HFFc6 (cell line): ENCODE results near the gene THSD7B. TPM values are rescaled to one million over a fixed set of nuclear protein-coding genes. Genes with fewer than 3 reads are reported as not detected.

Experiments
- DNase-seq: peaks from one replicate; pipeline ENCODE4 v3.0.0-alpha.2; 2018
- H3K27ac Mint-ChIP-seq: 2 replicates; pipeline ENCODE4 v1.8.0; 2020; ENCODE audit warnings: mild to moderate bottlenecking, mixed read lengths
- H3K27me3 Mint-ChIP-seq: 2 replicates; pipeline ENCODE4 v1.8.0; 2021; ENCODE audit warnings: mild to moderate bottlenecking, moderate library complexity, mixed read lengths; ENCODE audit not compliant: insufficient read depth
- H3K36me3 Mint-ChIP-seq: 2 replicates; pipeline ENCODE4 v1.8.0; 2021; ENCODE audit warnings: low read depth, mixed read lengths
- H3K4me1 Mint-ChIP-seq: 2 replicates; pipeline ENCODE4 v1.8.0; 2020; ENCODE audit warnings: low read depth, mixed read lengths
- H3K4me3 Mint-ChIP-seq: 2 replicates; pipeline ENCODE4 v1.8.0; 2020; ENCODE audit warnings: mild to moderate bottlenecking, moderate library complexity, mixed read lengths
- H3K9me3 Mint-ChIP-seq: 2 replicates; pipeline ENCODE4 v1.8.0; 2020; ENCODE audit warnings: mild to moderate bottlenecking, mixed read lengths
- CTCF ChIP-seq: fragments of 200-600 bp; sonication (generic); IDR thresholded peaks from 2 replicates; pipeline ENCODE4 v1.5.0; 2021; ENCODE audit warnings: antibody characterized with exemption, mild to moderate bottlenecking
- total RNA-seq, 6 experiments: library from RNA; stranded (reverse); fragmentation: NEBNext Ultra II Directional; extraction: Animal tissue kit (Norgen Biotek cat#: 25700); gene quantifications; 2 replicates in 1 of 6; 3 replicates in 5 of 6; pipeline ENCODE4 v1.2.3, GENCODE V29; 2021

THSD7B gene
- total RNA-seq, 6 experiments from 2014 or later = 0.10 to 0.25 (median 0.22) TPM; not detected in 2

GRCh38 chr2:137420744-137421143 is 655.4 kb downstream of the THSD7B start:
- Mint-ChIP-seq H3K9me3 (peaks cover 5% of the 10 kb centered on the region; the same call in 1 of the 2 replicates), H3K27ac (no peak overlapping the region), H3K27me3 (no peaks in the 10 kb centered on the region; the same call in 1 of the 2 replicates), H3K4me3 (no peak overlapping the region), H3K4me1 (peaks cover 13% of the 10 kb centered on the region), H3K36me3 (no peaks in the 10 kb centered on the region)
- no peak for DNase-seq
- TF ChIP-seq CTCF = no peak

GRCh38 chr2:137435162-137435561 is 669.8 kb downstream of the THSD7B start:
- Mint-ChIP-seq H3K36me3 (no peaks in the 10 kb centered on the region), H3K9me3 (peaks cover 3% of the 10 kb centered on the region; the same call in 1 of the 2 replicates), H3K4me1 (peaks cover 44% of the 10 kb centered on the region), H3K27ac (peak overlapping the region; percentile 2; the same call in 1 of the 2 replicates), H3K4me3 (no peak overlapping the region), H3K27me3 (no peaks in the 10 kb centered on the region)
- peak; percentile 23 for DNase-seq
- TF ChIP-seq CTCF = no peak

GRCh38 chr2:137437386-137437785 is 672.0 kb downstream of the THSD7B start:
- TF ChIP-seq CTCF = no peak
- peaks cover 2% of the 10 kb centered on the region; the same call in 1 of the 2 replicates for H3K9me3 Mint-ChIP-seq
- no peak overlapping the region for H3K27ac Mint-ChIP-seq
- peaks cover 42% of the 10 kb centered on the region for H3K4me1 Mint-ChIP-seq
- H3K36me3 Mint-ChIP-seq = no peaks in the 10 kb centered on the region
- no peak for DNase-seq
- H3K27me3 Mint-ChIP-seq = no peaks in the 10 kb centered on the region
- H3K4me3 Mint-ChIP-seq = no peak overlapping the region

- no peak overlapping the region for H3K27ac Mint-ChIP-seq
- H3K4me1 Mint-ChIP-seq = peaks cover 8% of the 10 kb centered on the region; the same call in 1 of the 2 replicates
- DNase-seq = no peak
- H3K9me3 Mint-ChIP-seq = peaks cover 5% of the 10 kb centered on the region; the same call in 1 of the 2 replicates
- H3K36me3 Mint-ChIP-seq = no peaks in the 10 kb centered on the region
- H3K4me3 Mint-ChIP-seq = no peak overlapping the region
- no peak for TF ChIP-seq CTCF
- no peaks in the 10 kb centered on the region; the same call in 1 of the 2 replicates for H3K27me3 Mint-ChIP-seq
These were observed 679.6 kb downstream of the THSD7B start for GRCh38 chr2:137444970-137445369.

- H3K27me3 Mint-ChIP-seq = no peaks in the 10 kb centered on the region; the same call in 1 of the 2 replicates
- peaks cover 8% of the 10 kb centered on the region; the same call in 1 of the 2 replicates for H3K4me1 Mint-ChIP-seq
- no peaks in the 10 kb centered on the region for H3K36me3 Mint-ChIP-seq
- no peak overlapping the region for H3K27ac Mint-ChIP-seq
- DNase-seq = no peak
- TF ChIP-seq CTCF = no peak
- peaks cover 5% of the 10 kb centered on the region; the same call in 1 of the 2 replicates for H3K9me3 Mint-ChIP-seq
- H3K4me3 Mint-ChIP-seq = no peak overlapping the region
These were observed 684.1 kb downstream of the THSD7B start for GRCh38 chr2:137449454-137449853.
